Omental fat pad (tissue), 4 donors: ENCODE data around the gene GPRC6A. TPM values are rescaled to one million over a fixed set of nuclear protein-coding genes. Genes with fewer than 3 reads are reported as not detected.
"Not testable (repeated sequence)": the region's sequence is repeated elsewhere in the genome, so short reads cannot be mapped to it uniquely, and the experiment has no call there.

Experiments
- ATAC-seq: fragments of 150-250 bp; one replicate; pipeline ENCODE4 v1.9.1; 2016; ENCODE audit warnings: mild to moderate bottlenecking, moderate library complexity; ENCODE audit not compliant: low FRiP score
- DNase-seq: peaks from one replicate; pipeline ENCODE4 v3.0.0-alpha.2; 2019; ENCODE audit warnings: low spot score
- total RNA-seq, 4 donors: library from RNA; depleted of rRNA; stranded (reverse); fragments of >200 nt; gene quantifications; one replicate each; pipeline ENCODE4 v1.1.0, GENCODE V29; 2016
- TF ChIP-seq, protein P1 (sequence below), 3 donors: fragments of 450-650 bp; IDR thresholded peaks; one replicate each; pipeline ENCODE4 v1.5.1; 2016 to 2017; ENCODE audit warnings: antibody characterized with exemption in 3 of 3, mild to moderate bottlenecking in 3 of 3, moderate library complexity in 2 of 3

GPRC6A gene
- total RNA-seq, 4 donors from 2014 or later: not detected

DNA sequence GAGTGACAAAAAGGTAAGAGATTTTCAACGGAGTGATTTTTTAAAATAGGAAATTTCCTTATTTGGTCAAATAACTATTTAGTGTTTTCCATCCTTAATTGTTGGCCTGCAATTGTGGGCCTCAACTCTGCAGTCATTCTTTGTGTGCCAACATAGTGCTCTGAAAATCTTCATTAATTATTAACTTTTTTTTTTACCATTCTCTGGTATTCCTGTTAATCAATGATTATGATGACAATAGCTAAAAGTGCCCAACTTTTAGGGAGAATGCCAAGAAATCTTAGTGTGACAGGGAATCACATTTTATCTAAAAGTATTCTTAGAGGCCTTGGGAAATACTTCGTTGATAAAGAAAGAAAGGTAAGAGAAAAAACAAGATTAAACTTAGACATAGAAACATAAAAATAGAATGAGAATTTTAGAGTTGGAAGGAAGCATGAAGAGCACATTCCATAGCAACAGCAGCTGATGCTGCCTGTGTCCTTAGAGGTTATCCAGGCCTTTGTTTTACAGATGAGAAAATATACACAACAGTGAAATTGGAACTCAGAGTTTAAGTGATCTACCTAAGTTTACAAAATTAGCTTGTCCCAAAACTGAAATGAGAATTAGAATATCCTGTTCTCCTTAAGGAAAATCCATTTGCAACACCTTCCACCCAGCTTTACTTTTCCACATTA lies 1.2 kb downstream of the GPRC6A start:
- ATAC-seq (no peak), DNase-seq (no peak)
- TF ChIP-seq, protein P1, sequence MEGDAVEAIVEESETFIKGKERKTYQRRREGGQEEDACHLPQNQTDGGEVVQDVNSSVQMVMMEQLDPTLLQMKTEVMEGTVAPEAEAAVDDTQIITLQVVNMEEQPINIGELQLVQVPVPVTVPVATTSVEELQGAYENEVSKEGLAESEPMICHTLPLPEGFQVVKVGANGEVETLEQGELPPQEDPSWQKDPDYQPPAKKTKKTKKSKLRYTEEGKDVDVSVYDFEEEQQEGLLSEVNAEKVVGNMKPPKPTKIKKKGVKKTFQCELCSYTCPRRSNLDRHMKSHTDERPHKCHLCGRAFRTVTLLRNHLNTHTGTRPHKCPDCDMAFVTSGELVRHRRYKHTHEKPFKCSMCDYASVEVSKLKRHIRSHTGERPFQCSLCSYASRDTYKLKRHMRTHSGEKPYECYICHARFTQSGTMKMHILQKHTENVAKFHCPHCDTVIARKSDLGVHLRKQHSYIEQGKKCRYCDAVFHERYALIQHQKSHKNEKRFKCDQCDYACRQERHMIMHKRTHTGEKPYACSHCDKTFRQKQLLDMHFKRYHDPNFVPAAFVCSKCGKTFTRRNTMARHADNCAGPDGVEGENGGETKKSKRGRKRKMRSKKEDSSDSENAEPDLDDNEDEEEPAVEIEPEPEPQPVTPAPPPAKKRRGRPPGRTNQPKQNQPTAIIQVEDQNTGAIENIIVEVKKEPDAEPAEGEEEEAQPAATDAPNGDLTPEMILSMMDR (IDR thresholded peaks at IDR 0.05): no peak

DNA sequence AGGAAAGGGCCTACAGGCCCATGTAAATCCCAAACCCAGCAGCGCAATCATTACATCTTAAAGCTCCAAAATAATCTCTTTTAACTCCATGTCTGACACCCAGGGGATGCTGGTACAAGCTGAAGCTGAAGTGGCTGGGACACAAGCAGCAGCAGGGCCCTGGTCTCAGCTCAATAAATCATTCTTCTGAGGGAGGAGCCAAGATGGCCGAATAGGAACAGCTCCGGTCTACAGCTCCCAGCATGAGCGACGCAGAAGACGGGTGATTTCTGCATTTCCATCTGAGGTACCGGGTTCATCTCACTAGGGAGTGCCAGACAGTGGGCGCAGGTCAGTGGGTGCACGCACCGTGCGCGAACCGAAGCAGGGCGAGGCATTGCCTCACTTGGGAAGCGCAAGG lies 12.5 kb downstream of the GPRC6A start:
- DNase-seq, ATAC-seq: not testable (repeated sequence)

GRCh38 chr6:116812051-116812650 lies 16.7 kb downstream of the GPRC6A start:
- no peak for DNase-seq
- TF ChIP-seq, protein P1 (IDR thresholded peaks at IDR 0.05): no peak
- no peak for ATAC-seq

DNA sequence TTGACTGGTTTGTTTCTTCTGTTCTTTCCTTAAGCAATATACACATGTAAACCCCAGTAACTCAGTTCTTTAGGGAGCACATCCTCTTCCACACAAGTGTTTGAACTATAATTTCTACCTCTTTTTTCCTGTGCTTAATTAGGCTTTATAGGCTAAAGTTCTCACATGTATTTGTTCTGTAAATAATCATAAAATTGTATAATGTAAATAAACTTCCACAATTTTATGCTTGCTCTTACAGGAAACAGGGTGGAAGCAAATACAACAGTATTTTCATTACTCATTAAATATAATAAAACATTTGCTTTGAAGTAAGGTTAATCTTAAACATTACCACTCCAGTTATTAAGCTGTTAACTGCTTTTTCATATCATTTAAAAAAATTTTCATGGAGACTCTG lies 26.9 kb downstream of the GPRC6A start:
- ATAC-seq (no peak), DNase-seq (no peak)
- TF ChIP-seq, protein P1 (IDR thresholded peaks at IDR 0.05): no peak

DNA sequence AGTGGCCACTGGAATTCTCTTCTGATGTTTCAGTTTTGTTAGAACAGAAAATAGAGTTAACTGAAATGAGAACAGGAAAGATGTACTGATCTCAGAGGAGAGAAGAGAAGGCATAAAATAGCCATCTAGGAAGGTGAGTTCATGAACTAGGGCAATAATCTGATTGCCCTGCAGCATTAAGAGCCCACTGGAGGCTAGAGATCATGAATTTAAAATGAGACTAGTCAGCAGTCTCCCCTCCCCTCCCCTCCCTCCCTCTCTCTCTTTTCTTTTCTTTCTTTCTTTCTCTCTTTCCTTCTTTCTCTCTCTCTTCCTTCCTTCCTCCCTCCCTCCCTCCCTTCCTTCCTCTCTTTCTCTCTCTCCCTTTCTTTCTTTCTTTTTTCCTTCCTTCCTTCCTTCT lies 28.9 kb downstream of the GPRC6A start:
- TF ChIP-seq, protein P1 (IDR thresholded peaks at IDR 0.05): no peak
- DNase-seq (no peak), ATAC-seq (no peak)

- no peak for DNase-seq
- TF ChIP-seq, protein P1 (IDR thresholded peaks at IDR 0.05): no peak
- no peak for ATAC-seq
These were observed 31.3 kb downstream of the GPRC6A start for GRCh38 chr6:116797585-116797984.

GRCh38 chr6:116793224-116793623 lies 35.7 kb downstream of the GPRC6A start:
- ATAC-seq (no peak), DNase-seq (no peak)
- TF ChIP-seq, protein P1 (IDR thresholded peaks at IDR 0.05): no peak
